Loucy (cell line): ENCODE measurements around the gene SERPINB7.

Experiments used
- CTCF ChIP-seq: fragments of 200-600 bp; sonication (generic); conservative IDR thresholded peaks from 2 replicates; pipeline ENCODE4 v1.5.1; 2014; ENCODE audit warnings: mild to moderate bottlenecking, antibody characterized with exemption, low read length
- EZH2phosphoT487 ChIP-seq: fragments of 200-600 bp; IDR thresholded peaks from 2 replicates; pipeline ENCODE4 v1.6.1; 2018; ENCODE audit warnings: antibody characterized with exemption, mild to moderate bottlenecking, moderate library complexity, borderline replicate concordance

GRCh38 chr18:63788447-63789096, 13.4 kb downstream of the SERPINB7 start:
- TF ChIP-seq CTCF (no peak), EZH2phosphoT487 (no peak)
